Glomerular visceral epithelial cell (primary cell): ENCODE data around the gene RPS27L.
"Not testable (repeated sequence)": the region's sequence is repeated elsewhere in the genome, so short reads cannot be mapped to it uniquely, and the experiment has no call there.

Experiments
- DNase-seq: peaks from one replicate; pipeline ENCODE4 v3.0.0-alpha.2; 2016; ENCODE audit errors: extremely low spot score

The RPS27L gene

GRCh38 chr15:63140936-63141335 is 16.3 kb downstream of the RPS27L start:
- no peak for DNase-seq

- DNase-seq, result no peak
These were observed 20.5 kb downstream of the RPS27L start for GRCh38 chr15:63136742-63137141.

GRCh38 chr15:63135804-63136203 is 21.5 kb downstream of the RPS27L start:
- peak; percentile 35 for DNase-seq

GRCh38 chr15:63135281-63135680 is 22.0 kb downstream of the RPS27L start:
- no peak for DNase-seq

- DNase-seq, result no peak
These were observed 22.9 kb downstream of the RPS27L start for GRCh38 chr15:63134245-63134985.

GRCh38 chr15:63133786-63134185 is 23.5 kb downstream of the RPS27L start:
- no peak for DNase-seq

- no peak for DNase-seq
These were observed 30.6 kb downstream of the RPS27L start for GRCh38 chr15:63126726-63127125.

GRCh38 chr15:63124506-63124905 is 32.8 kb downstream of the RPS27L start:
- DNase-seq, result no peak

GRCh38 chr15:63122002-63122875 is 35.0 kb downstream of the RPS27L start:
- DNase-seq, result peak; percentile 88

- peak; percentile 90 for DNase-seq
These were observed 35.8 kb downstream of the RPS27L start, which contains the start of gene LACTB for GRCh38 chr15:63121382-63122001. Gene LACTB, plus strand, starts transcription at chr15:63121861. Its CDS starts 11 bp downstream, at chr15:63121872.

GRCh38 chr15:63118854-63119253 is 38.4 kb downstream of the RPS27L start:
- DNase-seq, result no peak

GRCh38 chr15:63114465-63114864 is 42.8 kb downstream of the RPS27L start:
- no peak for DNase-seq

- DNase-seq, result no peak
These were observed 44.4 kb downstream of the RPS27L start for GRCh38 chr15:63112871-63113270.

GRCh38 chr15:63111481-63111880 is 45.8 kb downstream of the RPS27L start:
- no peak for DNase-seq

GRCh38 chr15:63110428-63111026 is 46.8 kb downstream of the RPS27L start:
- DNase-seq, result no peak

GRCh38 chr15:63109920-63110319 is 47.4 kb downstream of the RPS27L start:
- DNase-seq, result no peak

GRCh38 chr15:63109498-63109897 is 47.8 kb downstream of the RPS27L start:
- no peak for DNase-seq

GRCh38 chr15:63107895-63108546 is 49.3 kb downstream of the RPS27L start:
- peak; percentile 100 for DNase-seq

GRCh38 chr15:63105354-63105753 is 51.9 kb downstream of the RPS27L start:
- not testable (repeated sequence) for DNase-seq

GRCh38 chr15:63104727-63105126 is 52.5 kb downstream of the RPS27L start:
- DNase-seq, result peak; percentile 32

GRCh38 chr15:63103416-63103815 is 53.9 kb downstream of the RPS27L start:
- no peak for DNase-seq
